Neural progenitor cell (in vitro differentiated cells): ENCODE data around the gene PAX7. TPM values are rescaled to one million over a fixed set of nuclear protein-coding genes. Genes with fewer than 3 reads are reported as not detected.

Experiments
- DNase-seq: peaks from one replicate; pipeline ENCODE4 v3.0.0-alpha.2; 2016; ENCODE audit warnings: low spot score
- H2AFZ ChIP-seq: fragments of 200-600 bp; sonication (generic); replicated peaks from 2 replicates; pipeline ENCODE4 v1.6.1; 2016; ENCODE audit warnings: antibody characterized with exemption
- H3F3A ChIP-seq: fragments of 200-600 bp; sonication (generic); 2 replicates; pipeline ENCODE4 v1.6.1; 2016; ENCODE audit warnings: antibody characterized with exemption, low read depth
- H3K27ac ChIP-seq: fragments of 200-600 bp; sonication (generic); 2 replicates; pipeline ENCODE4 v1.5.1; 2016; ENCODE audit warnings: mild to moderate bottlenecking
- H3K27me3 ChIP-seq: fragments of 200-600 bp; sonication (generic); 2 replicates; pipeline ENCODE4 v1.6.1; 2016; ENCODE audit warnings: mild to moderate bottlenecking, moderate library complexity
- H3K36me3 ChIP-seq: fragments of 200-600 bp; sonication (generic); 2 replicates; pipeline ENCODE4 v1.5.1; 2016
- H3K4me1 ChIP-seq: fragments of 200-600 bp; sonication (generic); 2 replicates; pipeline ENCODE4 v1.6.1; 2016; ENCODE audit warnings: mixed run types
- H3K4me2 ChIP-seq: fragments of 200-600 bp; sonication (generic); 2 replicates; pipeline ENCODE4 v1.6.1; 2016
- H3K4me3 ChIP-seq: fragments of 200-600 bp; sonication (generic); 2 replicates; pipeline ENCODE4 v1.5.1; 2016
- H3K79me2 ChIP-seq: fragments of 200-600 bp; sonication (generic); 2 replicates; pipeline ENCODE4 v1.6.1; 2016; ENCODE audit warnings: low read depth
- H3K9ac ChIP-seq: fragments of 200-600 bp; sonication (generic); 2 replicates; pipeline ENCODE4 v1.6.1; 2016
- H3K9me3 ChIP-seq: fragments of 200-600 bp; sonication (generic); 2 replicates; pipeline ENCODE4 v1.5.1; 2016; ENCODE audit warnings: low read depth
- H4K20me1 ChIP-seq: fragments of 200-600 bp; sonication (generic); 2 replicates; pipeline ENCODE4 v1.6.1; 2016; ENCODE audit warnings: low read depth
- H3K27ac Mint-ChIP-seq: 3 replicates; pipeline ENCODE4 v1.8.0; 2021; ENCODE audit warnings: mixed read lengths
- H3K27me3 Mint-ChIP-seq: 2 replicates; pipeline ENCODE4 v1.8.0; 2022; ENCODE audit warnings: low read depth, mild to moderate bottlenecking, inconsistent platforms, moderate library complexity, mixed read lengths; ENCODE audit not compliant: insufficient read depth
- H3K36me3 Mint-ChIP-seq: 3 replicates; pipeline ENCODE4 v1.8.0; 2021; ENCODE audit warnings: mixed read lengths
- H3K4me1 Mint-ChIP-seq: 3 replicates; pipeline ENCODE4 v1.8.0; 2021; ENCODE audit warnings: mixed read lengths
- H3K4me3 Mint-ChIP-seq: 3 replicates; pipeline ENCODE4 v1.8.0; 2021; ENCODE audit warnings: mild to moderate bottlenecking, moderate library complexity, mixed read lengths
- H3K9me3 Mint-ChIP-seq: 3 replicates; pipeline ENCODE4 v1.8.0; 2020; ENCODE audit warnings: mixed read lengths
- EZH2 ChIP-seq: fragments of 200-600 bp; sonication (generic); IDR thresholded peaks from 2 replicates; pipeline ENCODE4 v1.6.1; 2017; ENCODE audit warnings: antibody characterized with exemption, mild to moderate bottlenecking, moderate library complexity
- EZH2phosphoT487 ChIP-seq: fragments of 200-600 bp; sonication (generic); IDR thresholded peaks from 2 replicates; pipeline ENCODE4 v1.6.1; 2017; ENCODE audit warnings: antibody characterized with exemption
- total RNA-seq: library from RNA; depleted of rRNA; stranded (reverse); fragments of >200 nt; gene quantifications from 2 replicates; pipeline ENCODE4 v1.2.3, GENCODE V29; 2015; ENCODE audit warnings: low replicate concordance
- TF ChIP-seq, protein P1 (sequence below): fragments of 200-600 bp; sonication (generic); IDR thresholded peaks from 2 replicates; pipeline ENCODE4 v1.5.1; 2017; ENCODE audit warnings: antibody characterized with exemption, mild to moderate bottlenecking

The PAX7 gene
- total RNA-seq, 1 donor from 2014 or later: 0.06 TPM

DNA sequence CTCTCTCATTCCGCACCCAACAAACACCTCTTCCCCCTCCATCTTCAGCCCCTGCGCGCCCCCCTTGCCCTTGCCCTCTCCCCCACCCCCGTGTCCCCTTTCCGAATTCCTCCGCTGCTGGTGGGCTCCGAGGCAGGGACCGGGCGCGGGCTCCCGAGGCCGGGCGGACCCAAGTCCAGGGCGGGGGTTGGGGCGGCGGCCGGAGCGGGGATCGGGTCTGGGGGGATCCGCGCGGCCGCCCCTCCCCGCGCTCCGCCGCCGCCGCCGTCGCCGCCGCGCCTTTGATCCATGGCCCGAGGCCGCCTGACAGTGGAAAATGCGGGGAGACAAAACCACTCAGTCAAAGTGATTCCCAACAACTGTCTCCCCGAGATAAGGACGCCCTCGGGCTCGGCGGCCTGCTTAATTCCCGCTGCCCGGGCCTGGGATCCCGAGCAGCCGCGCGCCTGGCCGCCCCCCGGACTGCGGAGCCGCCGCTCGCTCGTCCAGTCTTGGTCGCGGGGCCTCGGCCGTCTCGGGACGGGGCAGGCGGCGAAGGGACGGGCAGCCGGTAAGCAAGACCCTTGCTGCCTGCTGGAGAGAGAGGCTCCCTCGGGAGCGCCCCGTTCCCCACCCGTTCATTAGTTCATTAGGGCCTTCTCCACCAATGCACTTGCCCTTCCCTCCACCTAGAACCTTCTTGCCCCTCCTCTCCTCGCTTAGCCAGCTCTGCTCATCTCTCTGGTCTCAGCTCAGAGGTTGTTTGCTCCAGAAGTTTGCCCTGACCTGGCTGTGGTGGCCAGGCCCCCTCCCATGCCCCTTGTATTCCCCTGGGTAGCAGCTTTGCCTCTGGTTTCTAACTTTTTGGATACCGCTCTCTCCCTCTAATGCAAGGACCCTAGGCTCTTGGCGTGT, 86.4 kb downstream of the PAX7 start:
- Mint-ChIP-seq H3K27ac (no peak overlapping the region), H3K4me3 (peak overlapping the region; percentile 84), H3K27me3 (peaks cover 26% of the 10 kb centered on the region), H3K36me3 (no peaks in the 10 kb centered on the region), H3K9me3 (no peaks in the 10 kb centered on the region), H3K4me1 (peaks cover 14% of the 10 kb centered on the region)
- Histone ChIP-seq H3F3A (peaks cover 5% of the 10 kb centered on the region), H3K9ac (no peak overlapping the region), H4K20me1 (peaks cover 13% of the 10 kb centered on the region), H3K79me2 (no peaks in the 10 kb centered on the region), H3K27ac (no peak overlapping the region), H3K36me3 (no peaks in the 10 kb centered on the region), H3K4me3 (peak overlapping the region; percentile 63), H3K4me1 (peaks cover 14% of the 10 kb centered on the region), H2AFZ (peak overlapping the region; percentile 70), H3K27me3 (peaks cover 98% of the 10 kb centered on the region), H3K4me2 (peak overlapping the region; percentile 88), H3K9me3 (no peaks in the 10 kb centered on the region)
- TF ChIP-seq, protein P1, sequence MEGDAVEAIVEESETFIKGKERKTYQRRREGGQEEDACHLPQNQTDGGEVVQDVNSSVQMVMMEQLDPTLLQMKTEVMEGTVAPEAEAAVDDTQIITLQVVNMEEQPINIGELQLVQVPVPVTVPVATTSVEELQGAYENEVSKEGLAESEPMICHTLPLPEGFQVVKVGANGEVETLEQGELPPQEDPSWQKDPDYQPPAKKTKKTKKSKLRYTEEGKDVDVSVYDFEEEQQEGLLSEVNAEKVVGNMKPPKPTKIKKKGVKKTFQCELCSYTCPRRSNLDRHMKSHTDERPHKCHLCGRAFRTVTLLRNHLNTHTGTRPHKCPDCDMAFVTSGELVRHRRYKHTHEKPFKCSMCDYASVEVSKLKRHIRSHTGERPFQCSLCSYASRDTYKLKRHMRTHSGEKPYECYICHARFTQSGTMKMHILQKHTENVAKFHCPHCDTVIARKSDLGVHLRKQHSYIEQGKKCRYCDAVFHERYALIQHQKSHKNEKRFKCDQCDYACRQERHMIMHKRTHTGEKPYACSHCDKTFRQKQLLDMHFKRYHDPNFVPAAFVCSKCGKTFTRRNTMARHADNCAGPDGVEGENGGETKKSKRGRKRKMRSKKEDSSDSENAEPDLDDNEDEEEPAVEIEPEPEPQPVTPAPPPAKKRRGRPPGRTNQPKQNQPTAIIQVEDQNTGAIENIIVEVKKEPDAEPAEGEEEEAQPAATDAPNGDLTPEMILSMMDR: no peak
- TF ChIP-seq EZH2phosphoT487 (peak; percentile 49), EZH2 (peak; percentile 90)
- DNase-seq: peak; percentile 63

DNA sequence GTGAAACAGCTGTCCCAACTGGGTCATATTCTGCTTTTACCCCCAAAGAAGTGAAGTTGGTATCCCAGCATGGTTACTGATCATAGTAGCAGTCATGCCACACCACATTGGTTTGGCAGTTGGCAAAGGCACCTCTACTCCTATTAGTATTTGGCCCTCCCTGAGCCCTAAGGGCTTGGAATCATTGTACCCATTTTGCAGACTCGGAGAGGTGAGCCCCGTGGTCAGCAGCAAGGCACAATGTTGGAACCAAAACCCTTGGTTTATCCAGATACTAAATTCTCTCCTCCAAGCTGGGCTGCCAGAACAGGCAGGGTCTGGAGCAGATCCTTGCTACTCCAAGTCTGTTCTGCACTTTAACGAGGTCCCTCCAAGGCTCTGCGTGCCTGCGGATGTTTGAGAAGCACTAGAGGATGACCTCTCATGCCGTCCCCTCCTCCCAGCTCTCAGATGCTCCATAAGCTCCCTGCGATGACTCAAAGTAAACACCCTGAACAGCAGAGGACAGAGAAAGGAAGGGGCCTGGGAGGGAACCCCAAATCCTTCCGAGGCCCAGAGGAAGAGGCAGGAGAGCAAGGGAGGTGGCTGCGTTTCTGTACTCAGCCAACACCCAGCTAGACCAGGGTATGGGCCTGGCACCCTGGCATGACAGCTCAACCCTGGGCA, 89.3 kb downstream of the PAX7 start:
- peaks cover 38% of the 10 kb centered on the region for H3K4me1 Mint-ChIP-seq
- Histone ChIP-seq H3K9ac (no peak overlapping the region), H4K20me1 (peaks cover 13% of the 10 kb centered on the region), H3F3A (peaks cover 5% of the 10 kb centered on the region), H3K36me3 (no peaks in the 10 kb centered on the region), H2AFZ (no peak overlapping the region), H3K4me2 (no peak overlapping the region), H3K4me3 (no peak overlapping the region), H3K9me3 (no peaks in the 10 kb centered on the region), H3K27me3 (peaks cover 84% of the 10 kb centered on the region), H3K4me1 (peaks cover 40% of the 10 kb centered on the region), H3K27ac (no peak overlapping the region), H3K79me2 (no peaks in the 10 kb centered on the region)
- no peak for DNase-seq
- H3K36me3 Mint-ChIP-seq: no peaks in the 10 kb centered on the region
- no peak overlapping the region for H3K4me3 Mint-ChIP-seq
- H3K27me3 Mint-ChIP-seq: peaks cover 31% of the 10 kb centered on the region
- no peak for TF ChIP-seq EZH2phosphoT487
- TF ChIP-seq EZH2: no peak
- TF ChIP-seq, protein P1: no peak
- H3K27ac Mint-ChIP-seq: no peak overlapping the region
- H3K9me3 Mint-ChIP-seq: no peaks in the 10 kb centered on the region

DNA sequence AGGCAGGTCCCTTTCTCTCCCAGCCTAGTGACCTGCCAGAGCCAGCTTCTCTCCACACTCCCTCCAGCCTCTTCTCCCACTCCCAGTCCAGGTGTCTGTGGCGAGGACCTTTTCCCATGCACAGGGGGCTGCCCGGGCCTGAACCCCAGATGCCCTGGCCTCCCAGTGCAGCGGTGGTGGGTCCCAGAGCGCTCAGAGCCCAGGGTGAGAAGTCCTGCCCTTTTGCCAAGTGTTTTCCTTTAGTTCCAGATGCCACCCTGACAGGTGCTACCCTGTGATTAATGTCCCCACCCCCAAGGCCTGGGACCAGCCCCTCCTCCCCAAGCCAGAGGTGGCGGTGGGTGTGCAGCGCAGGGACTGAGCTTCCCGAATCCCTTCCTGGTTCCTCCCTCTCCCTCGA, 90.4 kb downstream of the PAX7 start:
- Histone ChIP-seq H2AFZ (no peak overlapping the region), H3K36me3 (no peaks in the 10 kb centered on the region), H4K20me1 (peaks cover 11% of the 10 kb centered on the region), H3K79me2 (no peaks in the 10 kb centered on the region), H3K27me3 (peaks cover 73% of the 10 kb centered on the region), H3K9ac (no peak overlapping the region), H3K9me3 (no peaks in the 10 kb centered on the region), H3K4me1 (peaks cover 51% of the 10 kb centered on the region), H3F3A (no peaks in the 10 kb centered on the region), H3K4me3 (no peak overlapping the region), H3K27ac (no peak overlapping the region), H3K4me2 (no peak overlapping the region)
- Mint-ChIP-seq H3K4me1 (peaks cover 48% of the 10 kb centered on the region), H3K9me3 (no peaks in the 10 kb centered on the region), H3K27ac (no peak overlapping the region), H3K4me3 (no peak overlapping the region), H3K27me3 (peaks cover 34% of the 10 kb centered on the region), H3K36me3 (peaks cover 4% of the 10 kb centered on the region)
- no peak for TF ChIP-seq EZH2
- no peak for TF ChIP-seq EZH2phosphoT487
- TF ChIP-seq, protein P1: no peak
- DNase-seq: no peak
